GM21717 (cell line): ENCODE results near the gene PTGS1.
"Not testable (repeated sequence)": the region's sequence is repeated elsewhere in the genome, so short reads cannot be mapped to it uniquely, and the experiment has no call there.

ENCODE experiments used
- ATAC-seq: cut with Tn5 transposase; IDR thresholded peaks from one replicate; pipeline ENCODE4 v1.9.1; 2021; ENCODE audit warnings: mild to moderate bottlenecking, moderate library complexity; ENCODE audit not compliant: unreplicated experiment

Gene PTGS1

GRCh38 chr9:122370869-122371755 lies at the start of gene PTGS1:
Gene PTGS1 (plus strand): TSS chr9:122371024. CDS start chr9:122371085, 61 bp downstream.
- peak; percentile 58 for ATAC-seq

GRCh38 chr9:122322553-122322952 lies 48.3 kb upstream of the PTGS1 start:
- ATAC-seq = no peak

GRCh38 chr9:122324665-122325064 lies 46.2 kb upstream of the PTGS1 start:
- not testable (repeated sequence) for ATAC-seq

GRCh38 chr9:122325124-122325523 lies 45.7 kb upstream of the PTGS1 start:
- ATAC-seq = no peak

GRCh38 chr9:122327175-122327574 lies 43.6 kb upstream of the PTGS1 start:
- ATAC-seq = no peak

DNA sequence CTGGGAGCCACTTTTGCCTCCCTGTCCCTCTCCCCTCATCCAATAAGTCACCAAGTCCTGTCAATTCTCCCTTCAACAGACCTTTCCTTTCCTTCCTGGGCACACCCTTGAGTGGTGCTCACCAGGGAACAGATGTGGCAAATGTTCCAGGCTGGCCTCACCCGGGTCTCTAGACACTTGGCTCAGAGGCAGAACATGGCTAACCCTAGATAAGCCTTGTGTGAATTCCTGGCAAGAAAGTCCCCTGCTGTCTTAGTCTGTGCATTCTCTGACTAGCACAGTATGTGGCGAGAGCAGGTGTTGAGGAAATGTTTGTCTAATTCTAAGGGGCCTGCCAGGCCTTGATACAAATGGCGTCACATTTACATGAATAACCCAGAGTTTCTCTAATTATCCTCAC lies 41.2 kb upstream of the PTGS1 start:
- ATAC-seq = no peak

- not testable (repeated sequence) for ATAC-seq
These were observed 40.4 kb upstream of the PTGS1 start for GRCh38 chr9:122330466-122330865.

GRCh38 chr9:122331523-122331927 lies 39.3 kb upstream of the PTGS1 start:
- ATAC-seq = no peak

- no peak for ATAC-seq
These were observed 38.7 kb upstream of the PTGS1 start for GRCh38 chr9:122332083-122332482.

GRCh38 chr9:122332644-122333043 lies 38.2 kb upstream of the PTGS1 start:
- ATAC-seq = no peak

- ATAC-seq = no peak
These were observed 37.5 kb upstream of the PTGS1 start for GRCh38 chr9:122333169-122333808.

GRCh38 chr9:122334916-122335315 lies 35.9 kb upstream of the PTGS1 start:
- no peak for ATAC-seq

GRCh38 chr9:122336189-122336588 lies 34.6 kb upstream of the PTGS1 start:
- ATAC-seq = no peak

DNA sequence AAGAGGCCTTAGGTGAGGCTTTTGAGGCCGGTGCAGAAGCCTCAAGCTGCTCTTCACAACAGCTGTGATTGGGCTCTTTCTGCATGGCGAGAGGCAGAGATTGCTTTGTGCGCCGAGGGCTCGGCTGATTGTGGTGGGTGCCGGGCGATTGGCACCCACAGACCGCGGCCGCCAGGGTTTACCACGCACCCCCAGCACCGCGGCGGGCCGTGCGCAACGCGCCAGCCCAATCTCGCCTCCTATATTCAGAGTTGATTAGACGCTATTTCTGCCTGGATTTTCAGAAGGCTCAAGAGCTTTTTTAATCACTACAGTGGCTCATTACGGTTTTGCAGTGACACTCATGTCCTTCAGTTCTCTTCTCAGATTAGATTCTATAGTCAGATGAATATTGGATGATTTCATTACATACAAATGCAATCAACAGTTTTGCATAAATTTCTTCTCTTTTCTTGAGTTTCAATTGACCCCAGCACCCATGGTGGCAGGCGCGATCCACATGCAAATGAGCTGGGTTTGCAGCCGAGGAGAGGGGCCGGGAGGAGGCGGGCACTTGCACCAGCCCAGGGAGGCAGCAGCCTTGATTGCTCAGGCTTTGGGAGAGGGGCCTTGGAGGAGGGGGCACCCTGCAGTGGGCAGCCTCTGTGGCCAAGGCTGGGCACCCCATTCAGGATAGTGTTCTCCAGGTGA lies 33.8 kb upstream of the PTGS1 start:
- ATAC-seq = no peak

GRCh38 chr9:122337556-122337929 lies 33.3 kb upstream of the PTGS1 start:
- ATAC-seq = no peak

GRCh38 chr9:122338536-122338935 lies 32.3 kb upstream of the PTGS1 start:
- no peak for ATAC-seq

DNA sequence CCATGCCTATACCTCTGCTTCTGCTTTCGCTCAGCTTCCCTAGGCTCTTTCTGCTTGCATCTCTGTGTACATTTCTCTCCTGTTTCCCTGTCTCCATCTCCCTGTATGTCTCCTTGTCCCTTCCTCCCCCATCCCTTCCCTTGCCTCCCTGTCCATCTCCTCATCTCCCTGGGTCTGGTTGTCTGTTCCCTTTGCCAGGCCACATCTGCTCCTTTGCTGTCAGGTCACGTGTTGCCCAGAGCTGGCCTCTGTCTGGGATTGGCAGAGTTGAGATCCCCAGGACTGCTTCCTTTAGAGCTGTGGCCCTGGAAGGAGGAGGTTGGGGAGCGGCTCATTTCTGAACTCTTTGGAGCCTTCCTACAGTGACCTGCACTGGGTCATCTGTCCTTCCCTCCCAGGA lies 31.8 kb upstream of the PTGS1 start:
- no peak for ATAC-seq

GRCh38 chr9:122339579-122339978 lies 31.2 kb upstream of the PTGS1 start:
- no peak for ATAC-seq

GRCh38 chr9:122340161-122340560 lies 30.7 kb upstream of the PTGS1 start:
- ATAC-seq = no peak

DNA sequence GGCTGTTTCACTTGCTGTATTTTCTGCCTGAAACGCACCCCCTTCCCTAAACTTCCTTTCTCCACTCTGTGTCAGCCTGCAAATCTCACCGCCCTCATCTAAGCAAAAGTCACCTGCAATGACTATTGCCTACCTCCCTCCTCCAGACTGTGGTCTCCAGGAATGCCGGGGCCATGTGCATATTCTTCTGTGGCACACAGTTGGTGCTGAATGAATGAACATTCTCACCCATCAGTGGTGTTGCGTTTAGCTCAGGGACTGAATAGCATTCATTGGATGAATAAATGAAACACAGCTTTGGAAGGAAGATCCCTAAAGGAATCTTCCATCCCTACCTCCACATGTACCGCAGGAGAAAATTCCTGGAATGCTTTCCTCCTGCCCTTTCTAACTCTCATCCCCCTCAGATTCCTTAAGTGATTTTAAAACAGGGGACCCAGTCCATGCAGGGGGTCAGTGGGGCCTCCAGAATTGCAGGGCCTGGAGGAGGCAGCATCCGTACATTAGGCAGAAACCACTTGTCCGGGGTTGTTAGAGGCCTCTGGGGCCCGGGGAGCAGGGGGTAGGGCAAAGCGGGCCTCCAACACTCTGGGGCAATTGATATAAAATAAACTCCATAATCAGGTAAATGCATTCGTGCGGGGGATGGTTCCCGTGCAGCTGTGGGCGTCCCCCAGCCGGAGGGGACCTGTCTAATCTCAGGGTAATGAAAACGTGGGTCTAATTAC lies 28.3 kb upstream of the PTGS1 start:
- ATAC-seq = no peak
